Measurements from ENCODE around the gene AZIN2.
"Not testable (repeated sequence)": the region's sequence is repeated elsewhere in the genome, so short reads cannot be mapped to it uniquely, and the experiment has no call there.

The AZIN2 gene

DNA sequence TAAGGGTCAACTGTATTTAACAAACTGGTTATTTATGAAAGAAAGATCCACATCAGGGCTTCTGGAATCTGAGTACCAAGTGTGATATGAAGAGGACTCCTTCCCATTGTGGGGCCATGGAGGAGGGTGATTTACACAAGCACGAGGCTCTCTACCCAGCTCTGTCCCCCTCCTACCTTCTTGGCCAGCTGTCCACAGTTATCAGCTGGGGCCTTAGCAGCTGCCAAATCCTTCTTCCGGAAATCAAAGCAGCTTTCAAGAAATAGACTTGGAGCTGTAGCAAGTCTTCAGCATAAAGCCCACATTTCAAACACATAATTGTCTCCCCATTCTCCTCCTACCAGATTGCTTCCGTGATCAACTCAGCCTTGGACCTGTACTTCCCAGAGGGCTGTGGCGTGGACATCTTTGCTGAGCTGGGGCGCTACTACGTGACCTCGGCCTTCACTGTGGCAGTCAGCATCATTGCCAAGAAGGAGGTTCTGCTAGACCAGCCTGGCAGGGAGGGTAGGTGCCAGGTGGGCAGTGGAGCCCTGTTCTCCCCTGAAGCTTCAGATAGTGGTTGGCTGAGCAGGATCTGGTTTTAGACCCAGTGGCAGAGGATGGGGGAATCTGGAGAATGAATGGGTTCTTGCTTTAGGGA lies 15.5 kb downstream of the AZIN2 start:
- DNase-seq = no peak

- no peak for DNase-seq
Observed at GRCh38 chr1:33097137-33097611, 16.2 kb downstream of the AZIN2 start.

GRCh38 chr1:33097762-33098161 lies 16.8 kb downstream of the AZIN2 start:
- no peak for DNase-seq

GRCh38 chr1:33098371-33098770 lies 17.4 kb downstream of the AZIN2 start:
- DNase-seq = no peak

DNA sequence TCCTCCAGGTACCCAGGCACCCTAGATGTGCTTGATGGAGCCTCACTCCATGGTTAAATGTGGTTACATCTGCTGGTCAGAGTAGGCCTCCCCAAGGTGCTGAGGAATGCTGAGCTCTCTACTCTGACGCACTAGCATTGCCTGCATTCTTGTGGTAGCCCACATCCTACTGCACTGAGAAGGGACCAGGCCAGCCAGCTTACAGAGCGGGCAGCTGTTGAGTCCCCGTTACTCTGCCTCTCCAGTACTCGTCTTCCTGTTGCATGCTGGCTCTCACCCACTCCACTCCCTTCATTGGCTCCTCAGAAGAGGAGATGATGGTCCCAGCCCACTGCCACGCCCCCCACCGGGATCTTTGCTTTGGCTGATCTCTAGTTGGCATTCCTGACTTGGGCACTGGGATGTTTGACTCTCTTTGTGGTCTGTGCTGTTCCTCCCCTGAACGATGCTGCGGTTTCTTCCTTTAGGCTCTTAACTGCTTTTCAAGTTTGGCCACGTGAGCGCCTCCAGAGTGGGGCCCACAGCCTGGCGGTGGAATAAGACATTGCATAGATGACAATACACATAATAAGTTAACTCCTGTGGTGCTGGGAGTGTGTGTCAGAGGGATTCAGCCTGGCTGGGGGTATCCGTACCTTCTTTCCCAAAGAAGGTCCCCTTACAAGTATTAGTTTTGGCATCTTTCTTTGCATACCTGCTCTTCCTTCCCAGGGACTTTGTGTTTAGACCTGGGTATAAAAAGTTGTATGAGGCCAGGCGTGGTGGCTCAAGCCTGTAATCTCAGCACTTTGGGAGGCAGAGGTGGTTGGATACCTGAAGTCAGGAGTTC lies 18.6 kb downstream of the AZIN2 start:
- DNase-seq = peak; percentile 40

GRCh38 chr1:33100119-33100415 lies 19.1 kb downstream of the AZIN2 start:
- DNase-seq = not testable (repeated sequence)

- no peak for DNase-seq
Observed at GRCh38 chr1:33110477-33110876, 29.5 kb downstream of the AZIN2 start.

DNA sequence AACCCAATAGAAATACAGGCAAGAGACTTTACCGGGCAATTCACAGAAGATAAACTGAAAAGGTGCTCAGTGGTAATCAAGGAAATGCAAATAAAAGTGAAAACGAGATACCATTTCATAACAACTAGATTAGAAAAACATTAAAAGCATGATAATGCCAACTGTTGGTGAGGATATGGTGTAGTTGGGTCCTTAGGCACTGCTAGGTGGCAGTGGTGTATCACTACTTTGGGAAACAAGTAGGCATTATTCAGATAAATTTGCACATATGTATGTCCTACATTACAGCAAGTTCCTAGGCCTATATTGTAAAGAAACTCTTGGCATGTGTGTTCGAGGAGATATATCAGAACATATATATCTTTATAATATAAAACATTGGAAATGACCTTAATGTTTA lies 31.0 kb downstream of the AZIN2 start:
- DNase-seq = no peak

DNA sequence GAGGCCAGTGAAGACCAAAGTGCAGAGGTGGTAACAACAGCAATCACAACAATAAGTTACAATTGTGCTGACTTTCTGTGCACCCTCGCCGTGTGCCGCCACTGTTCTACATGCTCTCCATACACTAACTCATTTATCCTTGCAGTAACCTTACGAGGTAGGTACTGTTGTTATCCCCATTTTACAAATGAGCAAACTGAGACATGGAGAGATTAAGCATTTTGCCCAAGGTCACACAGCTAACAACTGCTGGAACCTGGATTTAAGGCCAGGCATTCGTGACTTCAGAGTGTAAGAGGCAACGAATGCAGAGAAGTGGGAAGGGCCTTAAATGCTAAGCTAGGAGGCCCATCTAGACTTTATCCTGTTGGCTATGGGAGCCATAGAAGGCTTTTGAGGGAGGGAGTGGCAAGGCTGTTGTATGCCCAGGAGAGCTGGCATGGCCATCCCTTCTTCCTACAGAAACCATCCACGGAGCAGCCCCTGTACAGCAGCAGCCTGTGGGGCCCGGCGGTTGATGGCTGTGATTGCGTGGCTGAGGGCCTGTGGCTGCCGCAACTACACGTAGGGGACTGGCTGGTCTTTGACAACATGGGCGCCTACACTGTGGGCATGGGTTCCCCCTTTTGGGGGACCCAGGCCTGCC lies 36.6 kb downstream of the AZIN2 start:
- DNase-seq = no peak

DNA sequence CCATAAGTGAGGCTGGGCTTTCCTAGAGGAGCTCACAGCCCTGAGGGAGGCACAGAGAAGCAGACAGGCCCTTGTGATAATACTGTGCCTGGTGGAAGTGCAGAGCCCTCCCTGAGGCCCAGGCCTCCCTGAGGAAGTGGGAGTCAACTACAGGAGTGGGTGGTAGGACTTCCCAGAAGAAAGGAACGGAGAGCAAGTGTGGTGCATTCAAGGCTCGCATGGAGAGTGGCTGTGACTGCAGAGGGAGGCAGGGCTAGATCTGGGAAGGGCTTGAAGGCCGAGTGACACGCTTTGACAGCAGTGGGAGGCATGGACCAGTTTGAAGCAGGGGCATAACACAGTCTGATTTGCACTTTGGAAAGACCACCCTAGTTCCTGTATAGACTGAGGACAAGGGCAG lies 37.3 kb downstream of the AZIN2 start:
- no peak for DNase-seq

DNA sequence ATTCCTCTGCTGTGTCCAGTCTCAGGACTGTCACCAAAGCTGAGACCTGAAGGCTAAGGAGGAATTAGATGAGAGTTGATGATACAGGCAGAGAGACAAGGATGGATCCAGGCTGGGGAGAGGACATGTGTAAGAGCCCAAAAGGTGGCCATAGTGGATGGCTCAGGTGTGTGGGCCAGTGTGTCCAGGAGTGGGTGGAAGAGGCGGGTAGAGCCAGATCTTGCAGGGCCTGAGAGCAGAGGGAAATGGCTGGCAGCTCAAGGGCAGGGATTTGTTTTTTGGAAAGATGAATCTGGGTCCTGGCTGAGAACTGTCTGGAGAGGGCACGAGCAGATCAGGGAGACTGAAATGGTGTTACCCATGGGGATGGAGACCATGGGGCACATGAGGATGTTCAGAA lies 38.1 kb downstream of the AZIN2 start:
- no peak for DNase-seq

- DNase-seq = no peak
Observed at GRCh38 chr1:33119532-33120217, 38.7 kb downstream of the AZIN2 start.

- no peak for DNase-seq
Observed at GRCh38 chr1:33120436-33121231, 39.7 kb downstream of the AZIN2 start.

DNA sequence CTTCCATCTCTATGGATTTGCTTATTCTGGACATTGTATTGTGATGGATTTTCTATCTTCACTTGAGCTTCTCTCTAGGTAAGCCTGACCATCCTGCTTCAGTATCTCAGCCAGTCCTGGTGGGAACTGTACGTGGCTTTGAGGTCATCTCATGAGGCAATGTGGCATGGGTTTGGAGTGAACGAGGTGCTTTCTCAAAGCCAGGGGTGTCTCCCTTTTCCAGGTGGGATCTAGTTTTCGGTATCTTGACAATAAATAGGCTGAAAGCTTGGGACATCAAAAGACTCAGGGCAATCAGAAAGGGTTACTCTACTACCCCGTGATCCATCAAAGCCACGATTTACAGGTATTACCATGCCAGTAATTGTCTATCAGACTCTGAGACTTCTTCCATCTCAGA lies 40.8 kb downstream of the AZIN2 start:
- DNase-seq = no peak

- no peak for DNase-seq
Observed at GRCh38 chr1:33122483-33123178, 41.7 kb downstream of the AZIN2 start.

DNA sequence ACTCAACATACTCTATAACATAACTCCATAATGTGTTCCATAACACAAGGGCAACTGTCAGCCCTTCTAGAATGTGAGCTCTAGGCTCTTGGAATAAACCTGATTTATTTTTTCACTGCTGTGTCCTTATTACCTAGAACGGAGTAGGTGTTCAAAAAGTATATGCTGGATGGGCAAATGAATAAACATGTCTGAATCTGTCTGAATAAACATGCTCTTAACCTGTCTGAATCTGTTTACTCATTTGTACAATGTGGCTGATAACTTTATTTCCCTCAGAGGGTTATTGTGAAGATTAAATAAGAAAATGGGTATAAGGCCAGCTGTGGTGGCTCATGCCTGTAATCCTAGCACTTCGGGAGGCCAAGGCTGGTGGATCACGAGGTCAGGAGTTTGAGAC lies 42.3 kb downstream of the AZIN2 start:
- no peak for DNase-seq

GRCh38 chr1:33124647-33125046 lies 43.7 kb downstream of the AZIN2 start:
- not testable (repeated sequence) for DNase-seq

DNA sequence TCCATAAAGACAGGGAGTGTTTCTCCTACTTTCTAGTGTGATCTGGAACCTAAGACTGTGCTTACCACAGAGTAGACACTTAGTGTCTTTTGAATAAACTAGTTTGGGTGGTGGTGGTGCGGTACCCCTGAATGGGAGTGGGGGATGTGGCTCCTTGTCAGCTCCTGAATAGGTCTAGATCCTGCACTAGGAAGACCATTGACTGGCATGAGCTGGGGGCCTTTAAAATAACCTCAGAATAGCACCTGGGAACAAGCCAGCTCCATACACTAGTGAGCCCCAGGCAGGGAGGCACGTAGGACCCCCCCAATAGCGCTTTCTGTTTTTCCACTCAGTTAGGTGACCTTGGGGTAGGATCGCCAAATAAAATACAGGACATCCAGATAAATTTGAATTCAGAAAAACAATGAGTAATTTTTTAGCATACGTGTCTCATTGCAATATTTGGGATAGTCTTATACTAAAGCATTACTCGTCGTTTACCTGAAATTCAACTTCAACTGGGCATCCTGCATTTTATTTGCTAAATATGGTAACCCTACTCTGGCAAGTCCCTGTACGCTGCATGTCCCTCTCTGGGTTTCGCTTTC lies 45.6 kb downstream of the AZIN2 start:
- DNase-seq = no peak

- DNase-seq = peak; percentile 94
Observed at GRCh38 chr1:33127001-33127823, 46.3 kb downstream of the AZIN2 start.

- DNase-seq = no peak
Observed at GRCh38 chr1:33128781-33129180, 47.8 kb downstream of the AZIN2 start.

GRCh38 chr1:33130297-33130696 lies 49.3 kb downstream of the AZIN2 start:
- DNase-seq = no peak

Measured in activated gamma-delta T cell (primary cell).